Stomach (tissue), 4 donors: ENCODE results near the gene PRDM16.

Experiments used
- EP300 ChIP-seq: sonication (generic); formaldehyde crosslinking; IDR thresholded peaks from one replicate; pipeline ENCODE4 v1.6.1; 2017; ENCODE audit warnings: antibody characterized with exemption
- POLR2A ChIP-seq, 4 donors: fragments of 450-650 bp; IDR thresholded peaks; one replicate each; pipeline ENCODE4 v1.6.1; 2016; ENCODE audit warnings: antibody characterized with exemption in 4 of 4, control low read depth in 2 of 4, mild to moderate bottlenecking in 1 of 4, moderate library complexity in 1 of 4
- POLR2AphosphoS5 ChIP-seq, 3 donors: sonication (generic); formaldehyde crosslinking; IDR thresholded peaks; one replicate each; pipeline ENCODE4 v1.6.1; 2016; ENCODE audit warnings: antibody characterized with exemption in 3 of 3
- TF ChIP-seq, protein P1 (sequence below), 7 experiments: fragments of 450-650 bp in 4 of 7; fragments of 200-600 bp in 3 of 7; sonication (generic) in 3 of 7; IDR thresholded peaks; one replicate each; pipeline ENCODE4 v1.5.1; 2016 to 2019; ENCODE audit warnings: antibody characterized with exemption in 7 of 7, control low read depth in 2 of 7, mild to moderate bottlenecking in 1 of 7

DNA sequence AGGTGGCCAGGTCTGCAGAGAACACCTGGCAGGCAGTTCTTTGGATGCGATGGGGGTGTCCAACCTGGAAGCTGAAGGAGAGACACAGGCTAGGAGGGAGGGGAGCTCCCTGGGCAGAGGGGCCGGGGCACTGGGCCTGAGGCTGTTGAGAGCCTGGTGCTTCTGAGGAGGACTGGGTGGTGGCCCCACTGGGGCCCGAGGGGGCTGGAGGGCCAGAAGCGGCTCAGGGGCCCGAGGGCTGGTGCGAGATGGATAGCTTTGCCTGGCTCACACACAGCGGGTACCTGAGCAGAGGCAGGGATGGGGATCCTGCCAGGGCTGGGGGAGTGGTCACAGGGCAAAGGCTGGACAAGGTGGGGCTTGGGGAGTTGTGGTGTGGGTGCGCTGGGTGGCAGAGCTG lies 37.2 kb downstream of the PRDM16 start:
- TF ChIP-seq, protein P1, sequence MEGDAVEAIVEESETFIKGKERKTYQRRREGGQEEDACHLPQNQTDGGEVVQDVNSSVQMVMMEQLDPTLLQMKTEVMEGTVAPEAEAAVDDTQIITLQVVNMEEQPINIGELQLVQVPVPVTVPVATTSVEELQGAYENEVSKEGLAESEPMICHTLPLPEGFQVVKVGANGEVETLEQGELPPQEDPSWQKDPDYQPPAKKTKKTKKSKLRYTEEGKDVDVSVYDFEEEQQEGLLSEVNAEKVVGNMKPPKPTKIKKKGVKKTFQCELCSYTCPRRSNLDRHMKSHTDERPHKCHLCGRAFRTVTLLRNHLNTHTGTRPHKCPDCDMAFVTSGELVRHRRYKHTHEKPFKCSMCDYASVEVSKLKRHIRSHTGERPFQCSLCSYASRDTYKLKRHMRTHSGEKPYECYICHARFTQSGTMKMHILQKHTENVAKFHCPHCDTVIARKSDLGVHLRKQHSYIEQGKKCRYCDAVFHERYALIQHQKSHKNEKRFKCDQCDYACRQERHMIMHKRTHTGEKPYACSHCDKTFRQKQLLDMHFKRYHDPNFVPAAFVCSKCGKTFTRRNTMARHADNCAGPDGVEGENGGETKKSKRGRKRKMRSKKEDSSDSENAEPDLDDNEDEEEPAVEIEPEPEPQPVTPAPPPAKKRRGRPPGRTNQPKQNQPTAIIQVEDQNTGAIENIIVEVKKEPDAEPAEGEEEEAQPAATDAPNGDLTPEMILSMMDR (IDR thresholded peaks at IDR 0.05): no peak
- no peak for TF ChIP-seq POLR2AphosphoS5 (IDR thresholded peaks at IDR 0.05)
- TF ChIP-seq POLR2A (IDR thresholded peaks at IDR 0.05): no peak
- no peak for TF ChIP-seq EP300
